HG02678 (cell line): ENCODE results near the gene MYCBPAP.

Source experiments
- ATAC-seq: cut with Tn5 transposase; IDR thresholded peaks from one replicate; pipeline ENCODE4 v1.9.1; 2021; ENCODE audit warnings: mild to moderate bottlenecking, moderate library complexity; ENCODE audit not compliant: unreplicated experiment

Gene MYCBPAP

DNA sequence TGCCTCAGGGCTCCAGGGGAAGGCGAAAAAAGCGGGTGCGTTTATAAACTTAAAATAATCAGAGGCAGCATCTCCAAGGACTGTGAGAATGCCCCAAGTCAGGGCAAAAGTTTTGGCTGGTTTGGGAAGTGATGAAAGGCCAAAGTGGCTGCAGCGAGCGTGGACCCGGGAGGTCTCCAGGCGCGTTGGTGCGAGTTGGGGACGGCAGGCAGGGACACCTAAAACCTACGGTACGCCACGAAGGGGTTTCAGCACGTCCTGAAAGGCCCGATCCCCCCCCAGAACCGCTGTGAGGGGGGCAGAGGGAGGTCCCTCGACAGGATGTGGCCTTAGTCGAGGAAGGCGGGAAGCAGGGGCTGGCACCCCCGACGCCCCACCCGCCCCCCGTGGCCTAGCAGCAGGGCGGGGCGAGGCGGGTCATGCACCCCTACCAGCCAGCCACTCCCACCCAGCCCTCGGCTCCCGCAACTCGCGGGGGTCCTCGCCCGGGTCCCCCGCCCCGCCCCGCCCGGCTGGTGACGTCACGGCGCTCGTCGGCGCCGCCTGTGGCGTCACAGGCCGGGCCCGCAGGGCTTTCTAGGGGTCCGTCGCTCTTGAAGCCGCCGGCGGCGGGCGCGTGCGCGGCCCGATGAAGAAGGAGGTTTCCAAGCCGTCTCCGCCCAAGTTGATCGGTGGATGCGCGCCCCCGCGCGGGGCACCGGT is at the start of gene MYCBPAP:
TSS of gene MYCBPAP (plus strand) at position 569 of the 702 bp plus-strand sequence. CDS start 236 bp downstream, outside the sequence.
- ATAC-seq = no peak

- ATAC-seq = no peak
Observed at GRCh38 chr17:50458701-50459676, 49.2 kb upstream of the MYCBPAP start.

DNA sequence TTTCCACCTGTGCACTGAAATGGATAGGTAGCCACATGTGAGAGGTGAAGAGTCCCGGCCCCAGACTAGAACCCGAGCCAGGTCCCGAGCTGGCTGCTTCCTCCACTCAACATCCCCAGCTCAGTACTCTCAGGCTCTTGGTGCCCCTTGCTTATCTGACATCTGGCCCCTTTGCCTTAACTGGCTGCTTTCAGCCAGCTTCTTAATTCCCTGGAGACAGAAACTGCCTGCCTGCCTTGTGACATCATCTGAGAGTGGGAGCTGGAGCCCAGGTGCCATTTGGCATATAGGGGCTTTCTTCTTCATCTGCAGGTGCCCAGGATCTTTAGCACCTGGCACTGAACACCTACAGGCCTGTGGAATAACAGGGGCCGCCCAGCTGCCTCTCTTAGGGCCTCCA is 48.5 kb upstream of the MYCBPAP start:
- ATAC-seq = no peak

DNA sequence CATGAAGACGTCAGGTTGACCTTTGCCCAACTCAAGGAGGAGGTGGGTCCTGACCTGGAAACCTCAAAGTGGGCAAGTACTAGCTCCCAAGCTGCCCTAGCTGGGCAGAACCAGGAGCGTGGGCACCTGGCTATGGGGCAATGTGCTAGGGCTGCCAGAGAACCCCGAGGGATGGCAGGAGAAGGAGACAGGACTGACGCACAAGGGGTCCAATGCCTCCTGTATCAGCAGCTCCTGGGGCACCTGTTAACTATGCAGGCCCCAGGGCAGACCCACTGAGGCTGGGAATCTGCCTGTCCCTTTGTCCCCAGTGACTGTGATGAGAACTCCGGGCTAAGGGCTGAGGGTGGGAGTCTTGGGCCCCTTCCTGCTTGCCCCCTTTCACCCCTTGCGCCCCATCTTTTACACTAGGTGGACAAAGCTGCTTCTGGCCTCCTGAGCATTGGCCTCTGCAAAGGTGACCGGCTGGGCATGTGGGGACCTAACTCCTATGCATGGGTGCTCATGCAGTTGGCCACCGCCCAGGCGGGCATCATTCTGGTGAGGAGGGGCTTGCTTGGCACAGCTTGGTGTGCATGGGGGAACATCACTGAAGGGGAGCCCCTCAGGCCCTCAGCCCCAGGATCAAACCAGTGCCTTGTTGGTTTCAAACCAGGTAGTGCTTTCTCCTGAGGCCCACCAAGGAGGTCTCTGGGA is 47.3 kb upstream of the MYCBPAP start:
- no peak for ATAC-seq

GRCh38 chr17:50461550-50462132 is 46.6 kb upstream of the MYCBPAP start:
- ATAC-seq = no peak

DNA sequence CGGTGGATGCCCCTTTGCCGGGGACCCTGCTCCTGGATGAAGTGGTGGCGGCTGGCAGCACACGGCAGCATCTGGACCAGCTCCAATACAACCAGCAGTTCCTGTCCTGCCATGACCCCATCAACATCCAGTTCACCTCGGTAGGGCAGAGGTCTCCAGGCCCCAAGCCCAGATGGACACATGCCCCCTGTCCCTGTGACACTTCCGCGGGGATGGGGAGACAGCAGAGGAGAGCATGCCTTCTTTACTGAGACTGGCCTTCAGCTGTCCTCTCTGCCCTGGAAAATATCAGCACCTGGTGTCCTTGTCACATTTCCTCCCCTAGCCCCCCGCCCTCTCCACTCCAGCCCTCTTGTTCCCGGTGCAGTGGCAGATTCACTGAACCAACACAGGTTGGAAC is 45.8 kb upstream of the MYCBPAP start:
- no peak for ATAC-seq

- ATAC-seq = no peak
Observed at GRCh38 chr17:50464121-50464520, 44.1 kb upstream of the MYCBPAP start.

- no peak for ATAC-seq
Observed at GRCh38 chr17:50464736-50465135, 43.5 kb upstream of the MYCBPAP start.

- ATAC-seq = no peak
Observed at GRCh38 chr17:50465171-50465570, 43.1 kb upstream of the MYCBPAP start.

DNA sequence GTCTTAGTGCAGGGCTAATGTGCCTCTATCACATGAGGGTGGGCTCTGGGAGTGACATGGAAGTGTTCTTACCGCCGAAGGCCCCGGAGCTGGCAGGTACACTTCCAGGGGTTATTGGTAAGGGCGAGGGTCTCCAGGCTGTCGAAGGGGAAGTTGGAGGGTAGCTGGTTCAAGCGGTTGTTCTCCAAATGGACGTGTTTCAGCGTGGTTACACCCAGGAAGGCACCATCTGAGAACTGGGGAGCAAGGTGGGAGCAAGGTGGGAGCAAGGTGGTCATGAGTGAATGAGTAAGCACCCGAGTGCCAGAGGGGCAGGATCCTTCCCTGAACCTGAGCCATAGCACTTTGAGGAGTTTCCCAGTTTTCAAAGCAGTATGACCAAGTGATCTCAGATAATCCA is 42.6 kb upstream of the MYCBPAP start:
- no peak for ATAC-seq

- ATAC-seq = no peak
Observed at GRCh38 chr17:50466371-50467113, 41.7 kb upstream of the MYCBPAP start.

DNA sequence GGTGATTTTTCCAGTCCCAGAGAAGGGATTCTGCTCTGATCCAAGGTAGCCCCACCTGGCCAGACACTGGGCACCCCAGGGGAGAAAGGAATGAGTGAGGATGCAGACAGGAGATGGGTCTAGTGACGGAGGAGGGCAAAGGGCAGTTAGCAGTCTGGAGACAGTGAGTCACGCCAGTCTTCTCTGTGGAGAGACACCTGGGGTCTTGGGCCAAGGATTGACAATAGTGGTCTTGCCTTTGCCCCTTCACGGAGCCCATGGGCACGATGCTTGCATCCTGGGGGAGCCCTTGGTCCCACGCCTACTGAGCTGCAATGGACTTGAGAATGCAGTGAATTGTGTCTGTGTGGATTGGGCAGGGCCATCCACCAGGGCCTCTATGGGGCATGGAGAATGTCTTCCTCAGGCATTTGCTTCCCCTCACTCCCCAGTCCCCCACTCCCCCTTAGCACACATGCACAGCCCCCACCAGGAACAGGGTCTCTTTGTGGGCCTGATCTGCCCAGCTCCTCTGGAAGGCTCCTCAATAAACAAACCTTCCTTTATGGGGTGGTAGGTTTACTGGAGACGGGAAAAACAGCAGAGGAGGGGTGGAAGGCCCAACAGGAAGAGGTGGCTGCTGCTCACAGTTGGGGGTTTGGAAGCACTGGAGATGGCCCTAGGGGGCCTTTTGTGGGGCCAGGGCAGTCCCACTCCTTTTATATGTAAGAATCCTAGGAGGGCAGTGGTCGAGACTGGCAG is 41.0 kb upstream of the MYCBPAP start:
- ATAC-seq = no peak

DNA sequence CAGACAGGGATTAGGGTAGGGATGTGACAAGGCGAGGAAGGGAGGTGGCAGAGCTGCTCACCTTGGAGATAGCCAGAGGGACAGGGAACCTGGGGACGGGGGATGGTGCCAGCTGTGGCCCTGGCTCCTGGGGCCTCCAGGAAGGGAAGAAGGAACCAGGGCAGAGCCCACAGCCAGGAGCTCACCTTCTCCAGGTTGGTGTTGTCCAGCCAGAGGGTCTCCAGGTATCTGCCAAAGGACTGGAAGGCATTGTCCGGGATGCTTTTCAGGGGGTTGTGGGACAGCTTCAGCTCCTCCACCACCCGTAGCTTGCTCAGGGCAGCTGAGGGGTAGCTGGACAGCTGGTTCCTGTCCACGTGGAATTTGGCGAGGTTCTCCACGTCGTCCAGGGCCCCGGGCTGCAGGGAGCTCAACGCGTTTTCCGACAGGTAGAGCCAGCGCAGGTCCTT is 40.4 kb upstream of the MYCBPAP start:
- no peak for ATAC-seq

DNA sequence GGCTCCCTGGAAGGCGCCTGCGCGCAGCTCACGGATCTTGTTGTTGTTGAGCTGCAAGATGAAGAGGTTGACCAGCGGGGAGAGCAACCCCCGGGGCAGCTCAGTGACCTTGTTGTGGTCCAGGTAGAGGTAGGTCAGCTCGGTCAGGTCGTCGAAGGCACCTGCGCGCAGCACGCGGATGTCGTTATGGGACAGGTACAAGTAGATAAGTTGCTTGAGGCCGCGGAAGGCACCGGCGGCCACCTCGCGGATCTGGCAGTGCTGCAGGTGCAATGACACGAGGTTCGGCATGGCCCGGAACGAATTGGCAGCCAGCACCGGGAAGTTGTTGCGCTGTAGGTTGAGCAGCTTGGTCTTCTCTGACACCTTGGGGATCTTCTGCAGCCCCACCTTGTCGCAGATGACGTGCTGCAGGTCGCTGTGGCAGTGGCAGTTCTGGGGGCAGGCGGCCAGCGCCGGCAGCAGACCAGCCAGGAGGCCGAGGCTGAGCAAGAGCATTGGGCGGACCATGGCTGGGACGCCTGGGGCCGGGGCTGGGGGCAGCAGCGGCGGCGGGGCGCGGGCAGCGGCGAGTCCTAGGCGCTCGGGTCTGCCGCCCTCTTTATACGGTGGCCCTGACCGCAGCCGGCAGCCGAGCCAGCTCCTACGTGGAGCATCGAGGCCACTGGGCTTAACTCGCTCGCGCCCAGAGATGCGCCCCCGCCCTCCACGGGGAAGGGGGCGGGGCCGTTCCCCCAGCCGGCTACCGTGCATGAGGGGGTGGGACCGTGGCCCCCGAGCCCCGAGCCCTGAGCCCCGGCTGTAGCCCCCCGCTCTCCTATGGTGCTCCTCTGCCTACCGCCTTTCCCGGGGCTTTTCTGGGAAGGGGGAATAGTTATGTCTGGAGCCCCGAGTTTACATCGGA is 39.7 kb upstream of the MYCBPAP start, which contains the start of gene CHAD:
TSS of gene CHAD (minus strand) at position 577 of the 904 bp plus-strand sequence. CDS start at position 510, 67 bp downstream.
- no peak for ATAC-seq

DNA sequence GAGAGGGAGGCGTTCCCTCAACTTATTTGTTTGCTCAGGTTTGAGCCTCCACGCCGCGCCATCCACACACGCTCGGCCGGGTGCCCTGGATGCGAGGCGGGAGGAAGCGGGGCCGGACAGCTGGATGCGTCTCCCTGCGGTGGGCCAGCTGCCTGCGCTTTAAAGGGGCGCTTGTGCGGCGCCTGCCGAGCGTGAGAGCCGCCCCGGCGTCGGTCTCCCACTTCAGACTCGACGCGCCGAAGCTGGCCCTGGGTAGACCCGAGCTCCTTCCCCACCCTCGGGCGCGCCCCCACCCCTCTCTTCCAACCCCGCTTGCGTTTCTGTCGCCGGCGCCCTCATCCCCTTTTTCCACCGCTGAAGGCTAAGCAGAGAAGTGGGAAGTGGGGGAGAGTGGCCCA is 39.0 kb upstream of the MYCBPAP start:
- ATAC-seq = no peak

DNA sequence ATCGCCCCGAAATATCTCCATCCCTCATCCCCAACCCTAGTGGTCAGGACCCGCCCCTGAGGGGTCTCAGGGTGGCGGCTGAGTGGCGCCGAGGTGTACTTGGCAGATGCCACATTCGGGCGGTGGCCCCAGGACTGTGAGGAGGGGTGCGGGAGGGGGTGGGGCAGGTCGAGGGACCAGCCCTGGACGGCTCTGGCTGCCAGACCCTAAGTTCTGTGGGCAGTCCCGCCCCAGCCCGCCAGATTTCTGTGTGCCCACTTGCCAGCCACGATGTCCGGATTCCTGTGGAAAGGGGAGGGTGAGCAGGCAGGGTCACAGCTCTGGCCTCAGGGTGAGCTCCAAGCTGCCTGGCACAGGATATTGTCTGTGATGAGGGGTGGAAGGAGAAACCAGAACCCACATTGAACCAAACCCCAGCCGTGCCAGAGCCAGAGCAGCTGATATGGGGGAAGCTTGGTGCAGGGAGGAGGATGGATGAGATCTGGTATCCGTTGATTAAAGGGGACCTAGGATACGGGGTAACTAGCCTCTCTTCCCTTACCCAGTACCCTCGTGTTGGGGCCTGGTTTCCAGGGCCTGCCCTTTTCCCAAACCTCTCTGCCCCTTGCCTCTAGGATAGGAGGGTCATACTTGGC is 38.5 kb upstream of the MYCBPAP start:
- no peak for ATAC-seq

GRCh38 chr17:50470426-50470825 is 37.8 kb upstream of the MYCBPAP start:
- no peak for ATAC-seq
